Measurements from ENCODE around the gene DHRS4L2.
"Not testable (repeated sequence)": the region's sequence is repeated elsewhere in the genome, so short reads cannot be mapped to it uniquely, and the experiment has no call there.

- not testable (repeated sequence) for TF ChIP-seq CTCF (optimal IDR thresholded peaks at IDR 0.05 in 1 of 3, IDR thresholded peaks at IDR 0.05 in 1 of 3, conservative IDR thresholded peaks at IDR 0.05 in 1 of 3; ENCODE audit: extremely low read depth in 1 of 3, insufficient read depth in 2 of 3, low read length in 3 of 3); EZH2 (IDR thresholded peaks at IDR 0.05; ENCODE audit: low read length)
These were observed 42.6 kb downstream of the DHRS4L2 start for GRCh38 chr14:24031331-24031730.

Data from keratinocyte (primary cell).